ENCODE results near the gene DET1. TPM values are rescaled to one million over a fixed set of nuclear protein-coding genes. Genes with fewer than 3 reads are reported as not detected.

Gene DET1
- total and polyA plus RNA-seq, 2 donors (not counting 1 experiment from before 2014, with no cell fraction given) = 6.7 to 10.1 TPM

DNA sequence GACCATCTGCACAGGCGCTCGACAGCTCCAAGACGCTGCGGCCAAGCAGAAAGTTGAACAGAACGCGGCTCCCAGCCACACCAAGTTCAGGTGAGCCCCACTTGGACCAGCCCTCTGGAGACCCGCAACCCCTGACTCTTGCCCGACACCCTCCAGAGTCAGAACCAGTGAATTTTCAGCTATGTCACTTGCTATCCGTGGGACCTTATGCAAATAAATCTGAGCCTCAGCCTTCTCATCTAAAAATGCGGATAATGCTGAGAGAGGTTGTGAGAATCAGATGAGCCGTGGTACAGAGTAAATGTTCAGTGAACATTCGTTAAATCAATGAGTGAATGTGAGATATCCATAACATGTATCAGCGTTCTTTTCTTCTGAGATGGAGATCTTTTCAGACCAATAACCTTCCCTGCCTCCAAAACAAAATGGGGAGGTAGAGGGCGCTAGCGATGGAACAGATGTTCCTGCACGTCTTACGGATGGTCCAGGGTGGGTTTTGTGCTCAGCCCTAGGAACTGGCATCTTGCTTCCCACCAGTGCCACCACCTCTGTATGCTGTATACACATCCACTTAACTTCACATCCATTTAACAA is 78.4 kb downstream of the DET1 start:
- Histone ChIP-seq H3K36me3 (replicated peaks in 1 of 2; ENCODE audit: control extremely low read depth in 1 of 2, control insufficient read depth in 1 of 2, extremely low read depth in 1 of 2, insufficient read depth in 2 of 2, low read length in 1 of 2) (peaks cover 5 to 39% of the 10 kb centered on the region in 2 experiments), H3K27ac (ENCODE audit: low read length in 2 of 2) (peak overlapping the region; percentile 67 to 96), H4K20me1 (ENCODE audit: control insufficient read depth, insufficient read depth, low read length, poor library complexity, severe bottlenecking) (no peaks in the 10 kb centered on the region), H3K4me3 (ENCODE audit: control extremely low read depth in 1 of 5, extremely low read depth in 1 of 5, insufficient read depth in 1 of 5, low read depth in 2 of 5, low read length in 4 of 5) (peak overlapping the region; percentile 77 to 97 (median 87)), H2AFZ (ENCODE audit: insufficient read depth, low read depth, low read length, poor library complexity, severe bottlenecking) (peak overlapping the region; percentile 94), H3K4me2 (replicated peaks; ENCODE audit: low read depth, low read length, poor library complexity, severe bottlenecking) (peak overlapping the region; percentile 92), H3K9me3 (ENCODE audit: control extremely low read depth in 1 of 3, control insufficient read depth in 2 of 3, insufficient read depth in 1 of 3, low read length in 2 of 3) (no peaks in the 10 kb centered on the region), H3K4me1 (ENCODE audit: control insufficient read depth in 2 of 2, insufficient read depth in 2 of 2, low read length in 2 of 2) (peaks cover 14 to 17% of the 10 kb centered on the region in 2 donors), H3K79me2 (ENCODE audit: control insufficient read depth, insufficient read depth, low read length) (peaks cover 37% of the 10 kb centered on the region), H3K9ac (ENCODE audit: low read length) (peak overlapping the region; percentile 96), H3K27me3 (replicated peaks in 1 of 4; ENCODE audit: control extremely low read depth in 1 of 4, control insufficient read depth in 3 of 4, insufficient read depth in 4 of 4, low read length in 3 of 4) (no peaks in the 10 kb centered on the region)
- Mint-ChIP-seq H3K27me3 (no peaks in the 10 kb centered on the region), H3K4me1 (peaks cover 26% of the 10 kb centered on the region), H3K9me3 (ENCODE audit: insufficient read depth) (no peaks in the 10 kb centered on the region), H3K27ac (peak overlapping the region; percentile 99), H3K4me3 (peak overlapping the region; percentile 97)
- WGBS (ENCODE audit: insufficient coverage) = 9% methylated on average over 14 of the region's 17 CpGs
- intact Hi-C loops (cut with micrococcal nuclease) = loop anchor here (2.0 to 10.0 kb wide), 3 partner anchors 154 to 777 kb away; partner anchors contain the start of genes ABHD2, AEN and FANCI
- ATAC-seq (ENCODE audit: low read depth) (no peak), DNase-seq (no peak)
- POLR2A ChIA-PET = interaction anchor here (0.7 to 1.2 kb wide), 4 partner anchors 10 to 171 kb away, joined by 3 to 6 read pairs (median 3); partner anchors contain the start of gene ISG20
- CTCF ChIA-PET = interaction anchor here (0.8 to 1.8 kb wide), 7 partner anchors 13 to 437 kb away, joined by 3 to 9 read pairs (median 4); partner anchors contain the start of gene ISG20
- TF ChIP-seq, protein P1, sequence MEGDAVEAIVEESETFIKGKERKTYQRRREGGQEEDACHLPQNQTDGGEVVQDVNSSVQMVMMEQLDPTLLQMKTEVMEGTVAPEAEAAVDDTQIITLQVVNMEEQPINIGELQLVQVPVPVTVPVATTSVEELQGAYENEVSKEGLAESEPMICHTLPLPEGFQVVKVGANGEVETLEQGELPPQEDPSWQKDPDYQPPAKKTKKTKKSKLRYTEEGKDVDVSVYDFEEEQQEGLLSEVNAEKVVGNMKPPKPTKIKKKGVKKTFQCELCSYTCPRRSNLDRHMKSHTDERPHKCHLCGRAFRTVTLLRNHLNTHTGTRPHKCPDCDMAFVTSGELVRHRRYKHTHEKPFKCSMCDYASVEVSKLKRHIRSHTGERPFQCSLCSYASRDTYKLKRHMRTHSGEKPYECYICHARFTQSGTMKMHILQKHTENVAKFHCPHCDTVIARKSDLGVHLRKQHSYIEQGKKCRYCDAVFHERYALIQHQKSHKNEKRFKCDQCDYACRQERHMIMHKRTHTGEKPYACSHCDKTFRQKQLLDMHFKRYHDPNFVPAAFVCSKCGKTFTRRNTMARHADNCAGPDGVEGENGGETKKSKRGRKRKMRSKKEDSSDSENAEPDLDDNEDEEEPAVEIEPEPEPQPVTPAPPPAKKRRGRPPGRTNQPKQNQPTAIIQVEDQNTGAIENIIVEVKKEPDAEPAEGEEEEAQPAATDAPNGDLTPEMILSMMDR (IDR thresholded peaks at IDR 0.05) = no peak
- no peak for TF ChIP-seq EZH2 (IDR thresholded peaks at IDR 0.05; ENCODE audit: borderline replicate concordance, insufficient read depth, low read depth, low read length, poor library complexity, severe bottlenecking)
